ELR (cell line): ENCODE results near the gene PLAAT5.
A peak's percentile ranks its signal among the peaks of the same experiment; 100 is the strongest.
"Not testable (repeated sequence)": the region's sequence is repeated elsewhere in the genome, so short reads cannot be mapped to it uniquely, and the experiment has no call there.

Experiments used
- DNase-seq: peaks from one replicate; pipeline ENCODE4 v3.0.0-alpha.2; 2015; ENCODE audit warnings: low read depth

PLAAT5 gene

DNA sequence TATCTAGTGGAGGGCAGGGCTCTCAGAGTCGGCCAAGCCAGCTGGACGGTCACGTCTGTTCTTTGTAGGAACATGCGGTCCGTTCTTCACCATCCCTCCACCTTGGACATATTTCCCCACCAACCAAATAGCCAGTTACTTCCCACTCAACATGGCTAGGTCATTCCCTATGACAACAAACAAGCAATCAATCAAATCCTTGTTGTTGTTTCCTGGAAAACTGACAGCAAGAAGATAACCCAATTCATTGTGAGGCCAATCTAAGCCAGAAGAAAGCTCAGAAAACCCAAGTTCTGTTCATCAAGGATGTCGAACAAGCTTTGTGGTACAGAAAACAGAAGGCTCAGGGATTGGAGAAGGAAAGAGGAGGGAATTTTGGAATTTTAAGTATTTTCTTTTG lies 10.9 kb downstream of the PLAAT5 start:
- no peak for DNase-seq

GRCh38 chr11:63478896-63479295 lies 12.1 kb downstream of the PLAAT5 start:
- peak; percentile 80 for DNase-seq

- DNase-seq: no peak
Observed at GRCh38 chr11:63476618-63477017, 14.3 kb downstream of the PLAAT5 start.

GRCh38 chr11:63472372-63472771 lies 18.6 kb downstream of the PLAAT5 start:
- no peak for DNase-seq

DNA sequence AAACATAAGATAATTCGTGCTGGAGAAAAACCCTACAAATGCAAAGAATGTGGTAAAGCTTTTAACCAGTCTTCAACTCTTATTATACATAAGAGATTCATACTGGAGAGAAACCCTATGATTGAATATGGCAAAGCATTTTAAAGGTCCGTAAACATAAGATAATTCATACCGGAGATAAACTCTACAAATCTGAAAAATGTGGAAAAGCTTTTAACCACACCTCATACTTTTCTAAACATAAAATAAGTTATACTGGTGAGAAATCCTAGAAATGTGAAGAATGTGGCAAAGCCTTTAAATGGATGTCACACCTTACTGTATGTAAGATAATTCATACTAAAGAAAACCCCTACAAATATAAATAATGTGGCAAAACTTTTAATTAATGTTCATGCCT lies 20.7 kb downstream of the PLAAT5 start:
- no peak for DNase-seq

DNA sequence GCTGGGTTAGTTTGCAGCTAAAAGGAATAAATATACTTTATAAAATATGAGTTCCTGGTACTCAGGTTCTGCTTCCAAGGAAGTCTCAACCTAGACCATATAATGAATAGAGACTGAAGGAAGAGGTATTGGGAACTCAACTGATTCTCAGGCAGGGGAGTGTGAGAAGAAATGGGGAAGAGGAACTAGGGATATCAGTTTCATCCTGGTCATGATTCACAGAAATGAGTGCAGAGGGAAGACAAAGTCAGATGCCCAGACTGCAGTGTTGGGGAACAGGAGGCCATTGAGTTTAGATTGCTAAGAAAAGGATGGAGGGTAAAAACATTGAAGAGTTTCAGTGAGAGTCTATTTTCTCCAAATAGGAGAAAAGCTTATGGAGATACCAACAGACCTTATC lies 28.8 kb downstream of the PLAAT5 start:
- no peak for DNase-seq

GRCh38 chr11:63459586-63459985 lies 31.4 kb downstream of the PLAAT5 start:
- DNase-seq: no peak

GRCh38 chr11:63448646-63449045 lies 42.3 kb downstream of the PLAAT5 start:
- no peak for DNase-seq

GRCh38 chr11:63445720-63446119 lies 45.2 kb downstream of the PLAAT5 start:
- DNase-seq: peak; percentile 55

DNA sequence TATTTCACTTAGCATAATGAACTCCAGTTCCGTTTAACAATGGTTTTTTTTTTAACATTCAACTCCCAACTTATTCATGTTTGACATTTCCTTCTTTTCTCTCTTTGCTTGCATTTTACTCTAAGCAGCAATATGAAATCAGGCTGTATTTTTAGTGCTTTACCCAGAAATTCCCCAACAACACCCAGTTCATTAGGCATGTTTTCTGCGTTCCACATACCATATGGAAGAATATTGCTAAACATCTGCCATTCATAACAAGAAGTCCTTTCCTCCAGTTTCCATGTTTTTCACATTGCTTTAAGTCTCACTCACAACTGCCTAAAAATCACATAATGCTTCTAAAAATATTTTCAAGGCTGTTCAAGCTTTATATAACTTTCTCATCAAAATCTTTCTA lies 45.8 kb downstream of the PLAAT5 start:
- DNase-seq: no peak

DNA sequence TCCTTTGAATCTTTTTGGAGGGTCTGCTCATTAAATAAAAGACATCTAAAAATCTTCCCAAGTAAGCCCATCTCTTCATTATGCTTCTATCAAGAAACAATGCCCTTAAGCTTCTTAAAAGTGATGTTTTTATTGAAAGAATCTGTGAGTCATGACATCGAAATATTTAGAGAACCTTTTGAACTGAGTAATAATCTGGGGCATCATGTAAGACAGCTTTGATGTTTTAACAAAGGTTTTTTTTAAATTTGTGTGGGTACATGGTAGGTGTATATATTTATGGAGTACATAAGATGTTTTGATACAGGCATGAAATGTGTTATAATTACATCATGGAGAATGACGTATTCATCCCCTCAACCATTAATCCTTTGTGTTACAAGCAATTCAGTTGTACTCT lies 46.8 kb downstream of the PLAAT5 start:
- peak; percentile 8 for DNase-seq

- DNase-seq: no peak
Observed at GRCh38 chr11:63443714-63444113, 47.3 kb downstream of the PLAAT5 start.

GRCh38 chr11:63435831-63436230 lies 55.1 kb downstream of the PLAAT5 start:
- DNase-seq: not testable (repeated sequence)

DNA sequence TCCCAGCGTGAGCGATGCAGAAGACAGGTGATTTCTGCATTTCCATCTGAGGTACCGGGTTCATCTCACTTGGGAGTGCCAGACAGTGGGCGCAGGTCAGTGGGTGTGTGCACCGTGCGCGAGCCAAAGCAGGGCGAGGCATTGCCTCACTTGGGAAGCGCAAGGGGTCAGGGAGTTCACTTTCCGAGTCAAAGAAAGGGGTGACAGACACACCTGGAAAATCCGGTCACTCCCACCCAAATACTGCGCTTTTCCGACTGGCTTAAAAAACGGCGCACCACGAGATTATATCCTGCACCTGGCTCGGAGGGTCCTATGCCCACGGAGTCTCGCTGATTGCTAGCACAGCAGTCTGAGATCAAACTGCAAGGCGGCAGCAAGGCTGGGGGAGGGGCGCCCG lies 55.6 kb downstream of the PLAAT5 start:
- DNase-seq: not testable (repeated sequence)

GRCh38 chr11:63430731-63431130 lies 60.2 kb downstream of the PLAAT5 start:
- not testable (repeated sequence) for DNase-seq

DNA sequence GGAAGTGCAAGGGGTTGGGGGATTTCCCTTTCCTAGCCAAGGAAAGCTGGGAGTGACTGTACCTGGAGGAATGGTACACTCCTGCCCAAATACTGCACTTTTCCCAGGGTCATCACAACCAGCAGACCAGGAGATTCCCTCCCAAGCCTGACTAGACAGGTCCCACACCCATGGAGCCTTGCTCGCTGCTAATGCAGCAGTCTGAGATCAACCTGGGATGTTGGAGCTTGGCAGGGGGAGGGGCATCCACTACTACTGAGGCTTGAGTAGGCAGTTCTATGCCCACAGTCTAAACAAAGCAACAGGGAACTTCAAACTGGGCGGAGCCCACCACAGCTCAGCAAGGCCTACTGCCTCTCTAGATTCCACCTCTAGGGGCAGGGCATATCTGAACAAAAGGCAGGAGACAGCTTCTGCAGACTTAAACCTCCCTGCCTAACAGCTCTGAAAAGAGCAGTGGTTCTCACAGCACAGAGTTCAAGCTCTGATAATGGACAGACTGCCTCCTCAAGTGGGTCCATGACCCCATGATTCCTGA lies 62.9 kb downstream of the PLAAT5 start:
- no peak for DNase-seq

DNA sequence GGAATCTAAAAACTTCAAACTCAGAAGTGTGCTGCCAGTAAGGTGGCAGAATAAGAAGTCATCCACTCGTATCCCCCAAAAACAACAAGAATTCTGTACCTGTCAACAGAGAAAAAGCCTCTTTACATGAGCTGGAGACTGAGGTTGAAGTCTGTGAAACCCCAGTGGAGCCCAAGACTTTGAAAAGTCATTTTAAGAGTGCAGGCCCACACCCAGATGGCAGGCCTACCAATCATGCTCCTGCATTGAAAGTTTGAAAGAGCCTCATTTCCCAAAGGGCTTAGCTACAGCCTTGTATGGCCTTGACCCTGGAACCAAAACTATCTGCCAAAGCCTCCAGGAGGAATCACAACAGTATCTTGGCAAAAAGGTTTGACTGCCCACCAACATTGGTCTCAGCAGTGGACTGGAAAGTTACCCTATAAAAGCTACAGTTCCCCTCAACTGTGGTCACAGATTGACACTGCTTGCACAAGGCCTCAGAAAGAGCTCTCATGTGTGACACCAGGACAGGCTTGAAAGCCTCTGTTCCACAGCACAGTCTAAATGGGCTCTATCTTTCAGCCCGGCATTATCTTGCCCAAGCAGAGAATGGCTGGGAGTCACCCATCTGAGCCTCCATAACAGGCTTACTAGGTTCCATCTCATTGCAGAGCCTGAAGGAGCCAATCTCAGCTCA lies 73.7 kb downstream of the PLAAT5 start:
- no peak for DNase-seq
